Measurements from ENCODE around the gene RRP1B.
"Not testable (repeated sequence)": the region's sequence is repeated elsewhere in the genome, so short reads cannot be mapped to it uniquely, and the experiment has no call there.

The RRP1B gene

GRCh38 chr21:43640400-43640799 lies 19.0 kb upstream of the RRP1B start:
- DNase-seq = no peak

GRCh38 chr21:43643193-43643592 lies 16.2 kb upstream of the RRP1B start:
- DNase-seq = no peak

- DNase-seq = no peak
These were observed 15.3 kb upstream of the RRP1B start for GRCh38 chr21:43644071-43644470.

- DNase-seq = no peak
These were observed 14.8 kb upstream of the RRP1B start for GRCh38 chr21:43644609-43645008.

- no peak for DNase-seq
These were observed 14.0 kb upstream of the RRP1B start for GRCh38 chr21:43645136-43645891.

GRCh38 chr21:43645976-43646375 lies 13.4 kb upstream of the RRP1B start:
- no peak for DNase-seq

GRCh38 chr21:43646550-43647260 lies 12.7 kb upstream of the RRP1B start:
- DNase-seq = no peak

- DNase-seq = no peak
These were observed 11.2 kb upstream of the RRP1B start for GRCh38 chr21:43648171-43648570.

- not testable (repeated sequence) for DNase-seq
These were observed 7.4 kb upstream of the RRP1B start for GRCh38 chr21:43651926-43652325.

- no peak for DNase-seq
These were observed 6.7 kb upstream of the RRP1B start for GRCh38 chr21:43652616-43653015.

GRCh38 chr21:43653626-43654025 lies 5.7 kb upstream of the RRP1B start:
- DNase-seq = no peak

- no peak for DNase-seq
These were observed 4.4 kb upstream of the RRP1B start for GRCh38 chr21:43654806-43655489.

- DNase-seq = no peak
These were observed 1.8 kb upstream of the RRP1B start for GRCh38 chr21:43657355-43658087.

GRCh38 chr21:43658088-43658741 lies 1.1 kb upstream of the RRP1B start:
- DNase-seq = no peak

- no peak for DNase-seq
These were observed 608 bp upstream of the RRP1B start for GRCh38 chr21:43658769-43659135.

- no peak for DNase-seq
These were observed 2.9 kb downstream of the RRP1B start for GRCh38 chr21:43662286-43662685.

- no peak for DNase-seq
These were observed 3.7 kb downstream of the RRP1B start for GRCh38 chr21:43663033-43663432.

GRCh38 chr21:43664358-43664757 lies 5.0 kb downstream of the RRP1B start:
- DNase-seq = no peak

- no peak for DNase-seq
These were observed 6.5 kb downstream of the RRP1B start for GRCh38 chr21:43665879-43666278.

GRCh38 chr21:43667191-43667904 lies 8.0 kb downstream of the RRP1B start:
- no peak for DNase-seq

GRCh38 chr21:43669828-43670605 lies 10.7 kb downstream of the RRP1B start:
- DNase-seq = no peak
